22Rv1 (cell line): Measurements from ENCODE around the gene SPAG6.

Experiments
- H3K27ac ChIP-seq: fragments of 450-650 bp; 2 replicates; pipeline ENCODE4 v1.5.1; 2017
- ZFX ChIP-seq: fragments of 450-650 bp; IDR thresholded peaks from 2 replicates; pipeline ENCODE4 v1.6.1; 2017; ENCODE audit warnings: antibody characterized with exemption, borderline replicate concordance
- TF ChIP-seq, protein P1 (sequence below): fragments of 450-650 bp; IDR thresholded peaks from 2 replicates; pipeline ENCODE4 v1.5.1; 2017; ENCODE audit warnings: mild to moderate bottlenecking

Gene SPAG6

DNA sequence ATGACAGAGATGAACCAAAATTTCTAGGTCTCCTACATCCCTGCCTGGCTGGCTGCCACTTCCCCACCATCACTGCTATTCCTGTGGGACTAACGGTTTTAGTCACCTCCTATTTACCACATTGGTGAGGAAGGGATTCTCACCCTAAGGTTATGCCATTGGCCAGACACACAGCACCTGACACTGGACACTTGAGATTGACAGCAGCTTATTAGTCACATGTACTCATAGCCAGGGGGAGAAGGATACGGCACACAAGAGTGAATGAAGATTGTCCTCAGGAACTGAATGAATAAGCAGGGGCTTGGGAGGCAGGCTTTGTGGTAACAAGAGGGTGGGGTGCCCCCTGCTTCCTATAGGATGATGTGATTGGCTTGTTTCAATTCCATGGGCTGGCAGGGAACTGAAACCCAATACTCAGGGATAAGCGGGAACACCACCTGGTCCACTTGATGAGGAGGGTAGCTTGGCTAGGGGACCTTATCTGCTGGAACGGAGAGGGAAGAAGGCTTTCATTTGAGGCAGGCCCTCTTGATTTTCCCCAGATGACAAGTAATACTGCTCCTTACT is 99.0 kb downstream of the SPAG6 start:
- no peak for TF ChIP-seq ZFX
- TF ChIP-seq, protein P1, sequence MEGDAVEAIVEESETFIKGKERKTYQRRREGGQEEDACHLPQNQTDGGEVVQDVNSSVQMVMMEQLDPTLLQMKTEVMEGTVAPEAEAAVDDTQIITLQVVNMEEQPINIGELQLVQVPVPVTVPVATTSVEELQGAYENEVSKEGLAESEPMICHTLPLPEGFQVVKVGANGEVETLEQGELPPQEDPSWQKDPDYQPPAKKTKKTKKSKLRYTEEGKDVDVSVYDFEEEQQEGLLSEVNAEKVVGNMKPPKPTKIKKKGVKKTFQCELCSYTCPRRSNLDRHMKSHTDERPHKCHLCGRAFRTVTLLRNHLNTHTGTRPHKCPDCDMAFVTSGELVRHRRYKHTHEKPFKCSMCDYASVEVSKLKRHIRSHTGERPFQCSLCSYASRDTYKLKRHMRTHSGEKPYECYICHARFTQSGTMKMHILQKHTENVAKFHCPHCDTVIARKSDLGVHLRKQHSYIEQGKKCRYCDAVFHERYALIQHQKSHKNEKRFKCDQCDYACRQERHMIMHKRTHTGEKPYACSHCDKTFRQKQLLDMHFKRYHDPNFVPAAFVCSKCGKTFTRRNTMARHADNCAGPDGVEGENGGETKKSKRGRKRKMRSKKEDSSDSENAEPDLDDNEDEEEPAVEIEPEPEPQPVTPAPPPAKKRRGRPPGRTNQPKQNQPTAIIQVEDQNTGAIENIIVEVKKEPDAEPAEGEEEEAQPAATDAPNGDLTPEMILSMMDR: no peak
- no peak overlapping the region for H3K27ac ChIP-seq

GRCh38 chr10:22445495-22445894 is 100.2 kb downstream of the SPAG6 start:
- H3K27ac ChIP-seq: no peak overlapping the region
- TF ChIP-seq ZFX: no peak
- TF ChIP-seq, protein P1: no peak

DNA sequence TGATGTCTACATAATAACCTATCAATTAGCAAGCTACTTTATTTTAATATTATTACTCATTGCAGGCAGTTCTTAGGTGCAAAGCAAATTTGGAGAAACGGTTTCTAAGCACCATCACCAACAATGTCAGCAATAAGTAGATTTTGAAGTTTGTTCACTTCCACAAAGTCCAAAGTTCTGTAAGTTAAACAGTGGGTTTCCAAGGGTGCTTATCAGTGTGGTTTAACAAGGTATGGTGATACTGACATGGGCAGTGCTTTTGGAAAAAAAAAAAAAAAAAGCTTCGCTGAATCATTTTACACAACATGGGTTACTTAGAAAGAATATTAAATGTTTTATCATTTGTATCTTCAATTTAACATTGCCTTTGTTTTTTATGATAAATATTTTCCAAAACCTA is 101.8 kb downstream of the SPAG6 start:
- TF ChIP-seq, protein P1: no peak
- TF ChIP-seq ZFX: no peak
- no peak overlapping the region for H3K27ac ChIP-seq

DNA sequence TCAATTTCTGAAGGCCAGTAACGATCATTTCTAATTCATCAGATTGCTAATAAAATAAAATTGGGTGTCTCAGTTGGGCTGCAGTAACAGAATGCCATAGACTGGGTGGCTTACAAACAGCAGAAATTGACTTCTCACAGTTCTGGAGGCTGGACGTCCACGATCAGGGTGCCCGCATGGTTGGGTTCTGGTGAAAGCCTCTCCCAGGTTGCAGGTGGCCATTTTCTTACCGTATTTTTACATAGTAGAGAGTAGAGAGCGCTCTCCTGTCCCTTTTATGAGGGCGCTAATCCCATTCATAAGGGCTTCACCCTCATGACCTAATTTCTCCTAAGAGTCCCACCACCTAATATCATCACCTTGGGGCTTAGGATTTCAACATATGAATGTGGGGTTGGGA is 106.0 kb downstream of the SPAG6 start:
- H3K27ac ChIP-seq: no peak overlapping the region
- TF ChIP-seq, protein P1: no peak
- TF ChIP-seq ZFX: no peak

DNA sequence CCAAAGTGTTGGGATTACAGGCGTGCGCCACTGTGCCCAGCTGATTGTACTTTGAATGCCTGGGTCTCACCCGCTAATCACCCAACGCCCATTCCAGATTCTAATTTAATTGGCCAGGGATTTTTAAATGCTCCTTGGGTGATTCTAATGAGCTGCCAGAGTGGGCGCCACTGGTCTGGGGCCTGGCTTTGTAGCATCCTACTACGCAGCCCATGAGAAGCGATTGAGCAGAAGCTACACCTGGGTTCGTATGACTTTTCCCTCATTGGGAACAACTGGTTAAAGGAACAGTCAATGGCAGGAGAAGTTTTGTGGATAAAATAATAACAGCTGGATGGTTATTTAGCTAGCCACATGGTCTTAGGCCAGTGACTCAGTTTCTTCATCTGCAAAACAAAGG is 108.0 kb downstream of the SPAG6 start:
- no peak overlapping the region for H3K27ac ChIP-seq
- TF ChIP-seq, protein P1: no peak; the same call in 1 of the 2 replicates
- no peak for TF ChIP-seq ZFX

DNA sequence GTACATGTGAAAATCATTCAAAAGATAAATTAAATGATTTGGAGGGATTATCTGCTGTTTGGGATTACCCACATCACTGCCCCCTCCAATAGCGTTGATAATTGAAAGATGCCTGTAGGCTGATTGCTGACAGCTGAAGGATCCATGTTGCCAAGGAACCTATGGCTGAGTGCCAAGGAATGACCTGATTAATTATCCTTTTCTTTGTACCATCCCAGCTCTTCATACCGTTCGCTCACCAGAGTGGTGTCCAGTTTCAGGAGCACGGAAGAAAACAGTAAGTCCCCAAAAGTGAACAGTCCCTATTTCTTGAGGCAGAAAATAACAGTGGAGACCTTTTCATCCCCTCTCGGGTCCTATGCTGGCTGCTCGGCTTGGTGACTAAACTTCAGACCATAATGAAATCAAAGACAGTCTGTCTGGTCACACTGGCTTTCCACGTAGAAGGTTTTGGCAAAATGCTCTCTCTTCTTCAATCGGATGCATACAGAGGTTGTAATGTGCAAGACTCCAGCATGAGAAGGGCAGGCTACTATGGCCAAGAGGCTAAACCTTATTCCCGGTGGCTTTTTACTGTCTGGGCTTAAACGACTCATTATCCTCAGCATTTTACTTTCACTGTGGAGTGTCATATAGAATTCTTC is 108.8 kb downstream of the SPAG6 start:
- no peak for TF ChIP-seq ZFX
- TF ChIP-seq, protein P1: no peak
- H3K27ac ChIP-seq: no peak overlapping the region

- no peak overlapping the region for H3K27ac ChIP-seq
- TF ChIP-seq, protein P1: no peak
These were observed 109.3 kb downstream of the SPAG6 start for GRCh38 chr10:22454634-22455033.
